K562 (cell line): Measurements from ENCODE around the gene SLC17A1. TPM values are rescaled to one million over a fixed set of nuclear protein-coding genes. Genes with fewer than 3 reads are reported as not detected.

Experiments
- ATAC-seq: fragments of 200-7000 bp; cut with Tn5 transposase; 3 replicates; pipeline ENCODE4 v1.9.1; 2020; ENCODE audit warnings: moderate library complexity
- BruUV-seq: library from RNA; stranded (reverse); fragments of 400-500 nt; replicated peaks from 2 replicates; lab custom pipeline; 2021; lab: Mats Ljungman, UMichigan
- CTCF ChIA-PET: fragments of 300-600 bp; formaldehyde crosslinking; extraction: SDS; loops from one replicate; lab custom pipeline; 2021; ENCODE audit warnings: low intra/inter-chr PET ratio; lab: Yijun Ruan, JAX
- POLR2A ChIA-PET: fragments of 300-600, 350-650 bp; sonication (Branson Sonifier 250); formaldehyde crosslinking; extraction: SDS; loops from one replicate; lab custom pipeline; 2021; ENCODE audit warnings: antibody characterized with exemption, inconsistent platforms; lab: Yijun Ruan, JAX
- DNase-seq, 4 experiments: peaks; one replicate each; pipeline versions ENCODE4 v3.0.0 to v3.0.0-alpha.2; 2011 to 2018; ENCODE audit warnings: low spot score in 3 of 4, mixed read lengths in 3 of 4; ENCODE audit errors: extremely low read depth in 1 of 4
- FAIRE-seq: peaks from 2 replicates; lab custom pipeline; 2011; peaks lifted over from hg19 to GRCh38; lab: Jason Lieb, UNC
- H2AFZ ChIP-seq: 2 replicates; pipeline ENCODE4 v1.6.0; 2011; ENCODE audit warnings: low read depth, low read length, control low read depth, inconsistent platforms
- H3K27ac ChIP-seq: fragments of 200-600 bp; 3 replicates; pipeline ENCODE4 v1.8.0; 2011; ENCODE audit warnings: low read depth, mild to moderate bottlenecking, control low read depth, inconsistent platforms, low read length, moderate library complexity, mixed read lengths; ENCODE audit errors: extremely low read depth
- H3K27me3 ChIP-seq, 2 experiments: fragments of 300-600 bp in 1 of 2; 2 replicates in 1 of 2; 3 replicates in 1 of 2; pipeline versions ENCODE4 v1.6.0 to v1.8.0; 2011; ENCODE audit warnings: inconsistent platforms in 2 of 2, low read length in 2 of 2, mild to moderate bottlenecking in 1 of 2, mixed read lengths in 1 of 2, moderate library complexity in 1 of 2; ENCODE audit not compliant: control insufficient read depth in 2 of 2, insufficient read depth in 2 of 2
- H3K36me3 ChIP-seq: fragments of 300-600 bp; 3 replicates; pipeline ENCODE4 v1.8.0; 2011; ENCODE audit warnings: mild to moderate bottlenecking, low read length, inconsistent platforms; ENCODE audit not compliant: control insufficient read depth, insufficient read depth
- H3K4me1 ChIP-seq, 2 experiments: fragments of 200-600 bp in 1 of 2; replicated peaks in 1 of 2; 2 replicates in 1 of 2; 3 replicates in 1 of 2; pipeline versions ENCODE4 v1.5.1 to v1.8.0; 2011; ENCODE audit warnings: inconsistent platforms in 2 of 2, low read length in 2 of 2, mild to moderate bottlenecking in 1 of 2, mixed read lengths in 1 of 2, moderate library complexity in 1 of 2; ENCODE audit not compliant: control insufficient read depth in 2 of 2, insufficient read depth in 2 of 2
- H3K4me2 ChIP-seq: 2 replicates; pipeline ENCODE4 v1.6.1; 2011; ENCODE audit warnings: low read length, control low read depth, inconsistent platforms, mixed read lengths; ENCODE audit not compliant: insufficient read depth
- H3K4me3 ChIP-seq: fragments of 200-600 bp; sonication (generic), shearing (Covaris generic); 2 replicates; pipeline ENCODE4 v1.5.1; 2016; ENCODE audit warnings: control low read depth, inconsistent platforms
- H3K79me2 ChIP-seq: fragments of 200-600 bp; 3 replicates; pipeline ENCODE4 v1.8.0; 2011; ENCODE audit warnings: low read length, inconsistent platforms; ENCODE audit not compliant: control insufficient read depth, insufficient read depth
- H3K9ac ChIP-seq, 2 experiments: 2 replicates each; pipeline versions ENCODE4 v1.6.0 to v1.6.1; 2011; ENCODE audit warnings: low read depth in 2 of 2, low read length in 2 of 2, control low read depth in 1 of 2, inconsistent platforms in 1 of 2, mild to moderate bottlenecking in 1 of 2, mixed read lengths in 1 of 2; ENCODE audit not compliant: insufficient read depth in 1 of 2
- H3K9me1 ChIP-seq: one replicate; pipeline ENCODE4 v1.6.0; 2011; ENCODE audit warnings: inconsistent platforms, mild to moderate bottlenecking, low read length, moderate library complexity; ENCODE audit not compliant: control insufficient read depth, insufficient read depth
- H3K9me3 ChIP-seq: replicated peaks from 2 replicates; pipeline ENCODE4 v1.5.1; 2011; ENCODE audit warnings: low read depth, low read length, inconsistent platforms; ENCODE audit not compliant: control insufficient read depth, insufficient read depth
- H4K20me1 ChIP-seq: replicated peaks from 2 replicates; pipeline ENCODE4 v1.6.1; 2011; ENCODE audit warnings: low read length, inconsistent platforms, mixed read lengths; ENCODE audit not compliant: control insufficient read depth, insufficient read depth
- BACH1 ChIP-seq: fragments of 200-800 bp; sonication (Bioruptor generic); IDR thresholded peaks from 2 replicates; pipeline ENCODE4 v1.6.1; 2016; ENCODE audit warnings: missing genetic modification characterization, missing compliant biosample characterization
- C11orf30 ChIP-seq: fragments of 450-650 bp; IDR thresholded peaks from 2 replicates; pipeline ENCODE4 v1.6.1; 2016; ENCODE audit warnings: low read depth, mild to moderate bottlenecking
- GTF2A2 ChIP-seq: IDR thresholded peaks from 2 replicates; pipeline ENCODE4 v1.6.1; 2016; ENCODE audit warnings: mild to moderate bottlenecking, missing genetic modification characterization, missing compliant biosample characterization
- HDAC6 ChIP-seq: IDR thresholded peaks from 2 replicates; pipeline ENCODE4 v1.6.1; 2012; ENCODE audit warnings: low read depth, mild to moderate bottlenecking, control low read depth, inconsistent platforms, low read length, moderate library complexity
- ILK ChIP-seq: fragments of 450-650 bp; IDR thresholded peaks from 2 replicates; pipeline ENCODE4 v1.6.1; 2016; ENCODE audit warnings: missing genetic modification characterization, low read depth, mild to moderate bottlenecking, missing compliant biosample characterization, moderate library complexity, borderline replicate concordance
- MAFG ChIP-seq: fragments of 450-650 bp; conservative IDR thresholded peaks from 2 replicates; pipeline ENCODE4 v1.6.1; 2016; ENCODE audit warnings: missing genetic modification characterization, missing compliant biosample characterization
- MAFK ChIP-seq: IDR thresholded peaks from 2 replicates; pipeline ENCODE4 v1.6.1; 2011; ENCODE audit warnings: low read length, improper control_type of control experiment
- NFYB ChIP-seq: IDR thresholded peaks from 2 replicates; pipeline ENCODE4 v1.6.1; 2011; ENCODE audit warnings: mild to moderate bottlenecking, moderate library complexity; ENCODE audit not compliant: insufficient read length; ENCODE audit errors: extremely low read depth
- SRF ChIP-seq, 2 experiments: fragments of 250-450, 450-650 bp in 1 of 2; sonication (Bioruptor Pico) in 1 of 2; sonication (generic) in 1 of 2; formaldehyde crosslinking; IDR thresholded peaks; 2 replicates each; pipeline versions ENCODE4 v1.5.0 to v1.5.1; 2020 to 2022; ENCODE audit warnings: mild to moderate bottlenecking in 1 of 2, missing genetic modification reagents in 1 of 2
- TRIM24 ChIP-seq, 2 experiments: fragments of 450-650 bp; IDR thresholded peaks; 2 replicates each; pipeline ENCODE4 v1.6.1; 2016
- UBTF ChIP-seq, 2 experiments: IDR thresholded peaks; 2 replicates each; pipeline ENCODE4 v1.6.1; 2012; ENCODE audit warnings: improper control_type of control experiment in 2 of 2, low read depth in 2 of 2, low read length in 2 of 2, borderline replicate concordance in 1 of 2
- WHSC1 ChIP-seq: IDR thresholded peaks from one replicate; pipeline ENCODE4 v1.6.1; 2012; ENCODE audit warnings: low read length, control low read depth, inconsistent platforms
- XRCC3 ChIP-seq: fragments of 450-650 bp; IDR thresholded peaks from 2 replicates; pipeline ENCODE4 v1.6.1; 2017; ENCODE audit warnings: mild to moderate bottlenecking, moderate library complexity
- ZNF316 ChIP-seq: fragments of 450-650 bp; IDR thresholded peaks from 2 replicates; pipeline ENCODE4 v1.6.1; 2016
- ZNF76 ChIP-seq: fragments of 250-450 bp; sonication (Bioruptor Pico); IDR thresholded peaks from 2 replicates; pipeline ENCODE4 v1.4.0; 2020; ENCODE audit warnings: mild to moderate bottlenecking, moderate library complexity, borderline replicate concordance
- WGBS: fragments of 100-300 bp; shearing (Covaris generic); methylation state at CpG from one replicate; pipeline ENCODE4 v1.1.6; 2016; ENCODE audit warnings: low coverage, mixed read lengths; ENCODE audit not compliant: insufficient coverage; ENCODE audit errors: missing lambda C conversion rate; 5-methylcytosine and 5-hydroxymethylcytosine counted together
- in situ Hi-C: fragments of 300-500 bp; cut with MboI; formaldehyde crosslinking; loops from 4 replicates; pipeline ENCODE4 v1.15.0; 2018; ENCODE audit warnings: inconsistent platforms, mixed read lengths
- intact Hi-C: fragments of 100-400 bp; cut with micrococcal nuclease; formaldehyde crosslinking; loops from 2 replicates; pipeline ENCODE4 v1.14.2; 2022
- polyA plus RNA-seq, 8 experiments: library from polyadenylated mRNA; depleted of rRNA in 4 of 8; stranded (reverse) in 5 of 8; unstranded in 3 of 8; fragments of >200 nt; fragmentation: Nextera tagmentation in 2 of 8; fragmentation: Illumina TruSeq in 1 of 8; extraction: Ambion mirVana in 2 of 8; extraction: Trizol in 1 of 8; gene quantifications; 2 replicates each; pipeline versions ENCODE4 v1.2.1 to v1.2.3, GENCODE V29; 2011 to 2014; ENCODE audit warnings: inconsistent platforms in 1 of 8, missing spikeins in 1 of 8
- total RNA-seq, 7 experiments: library from RNA; depleted of rRNA in 6 of 7; stranded (reverse); fragments of >200 nt in 6 of 7; fragmentation: Illumina TruSeq in 2 of 7; extraction: Trizol in 2 of 7; gene quantifications; 2 replicates each; pipeline versions ENCODE4 v1.2.1 to v1.2.3, GENCODE V29; 2011 to 2021; ENCODE audit warnings: low replicate concordance in 1 of 7

The SLC17A1 gene
- total and polyA plus RNA-seq, 9 of the 15 experiments (the other 6 are each of a cell fraction or from before 2014, with no cell fraction given): not detected

- ChIA-PET CTCF (no interaction called here), POLR2A (no interaction called here)
- Histone ChIP-seq H3K9me3 (no peaks in the 10 kb centered on the region), H3K9me1 (no peaks in the 10 kb centered on the region), H4K20me1 (no peaks in the 10 kb centered on the region), H3K9ac (no peak overlapping the region), H3K4me3 (no peak overlapping the region), H3K4me1 (peaks cover 0 to 14% of the 10 kb centered on the region in 2 experiments; a peak in 3 of 5 replicates), H3K27me3 (no peaks in the 10 kb centered on the region), H3K36me3 (no peaks in the 10 kb centered on the region), H3K4me2 (no peak overlapping the region), H3K27ac (no peak overlapping the region), H2AFZ (no peak overlapping the region), H3K79me2 (no peaks in the 10 kb centered on the region)
- 10% methylated on average over 1 of the region's 1 CpG for WGBS
- intact Hi-C loops: no loop called here
- DNase-seq: no peak
- peak; percentile 69 for TF ChIP-seq ZNF316
- no peak for TF ChIP-seq GTF2A2 (tag)
- no peak for TF ChIP-seq XRCC3
- peak; percentile 53 for TF ChIP-seq MAFG
- no peak for TF ChIP-seq NFYB
- TF ChIP-seq WHSC1: no peak
- TF ChIP-seq MAFK: peak; percentile 58; the same call in 1 of the 2 replicates
- no peak for TF ChIP-seq TRIM24 (IDR thresholded peaks at IDR 0.05)
- TF ChIP-seq ZNF76 (CRISPR knock-in tag): no peak
- TF ChIP-seq C11orf30: peak; percentile 66; the same call in 1 of the 2 replicates
- TF ChIP-seq SRF (CRISPR knock-in tag; IDR thresholded peaks at IDR 0.05): no peak
- no peak for TF ChIP-seq ILK
- no peak for TF ChIP-seq UBTF (IDR thresholded peaks at IDR 0.05; ENCODE audit: borderline replicate concordance in 1 of 2, low read depth in 2 of 2, low read length in 2 of 2)
- no peak for TF ChIP-seq HDAC6
- no peak for TF ChIP-seq BACH1
- FAIRE-seq: no peak
- BruUV-seq: no TSS peak
- in situ Hi-C loops: no loop called here
- ATAC-seq: no peak
Observed at GRCh38 chr6:25869840-25870239, 38.0 kb upstream of the SLC17A1 start.
